Stimulated activated naive CD4-positive, alpha-beta T cell (primary cell): Measurements from ENCODE around the gene GDPD5.

ENCODE experiments used
- DNase-seq, 6 experiments: peaks; one replicate each; lab custom pipeline; 2025; lab: John Stamatoyannopoulos, UW

Gene GDPD5

DNA sequence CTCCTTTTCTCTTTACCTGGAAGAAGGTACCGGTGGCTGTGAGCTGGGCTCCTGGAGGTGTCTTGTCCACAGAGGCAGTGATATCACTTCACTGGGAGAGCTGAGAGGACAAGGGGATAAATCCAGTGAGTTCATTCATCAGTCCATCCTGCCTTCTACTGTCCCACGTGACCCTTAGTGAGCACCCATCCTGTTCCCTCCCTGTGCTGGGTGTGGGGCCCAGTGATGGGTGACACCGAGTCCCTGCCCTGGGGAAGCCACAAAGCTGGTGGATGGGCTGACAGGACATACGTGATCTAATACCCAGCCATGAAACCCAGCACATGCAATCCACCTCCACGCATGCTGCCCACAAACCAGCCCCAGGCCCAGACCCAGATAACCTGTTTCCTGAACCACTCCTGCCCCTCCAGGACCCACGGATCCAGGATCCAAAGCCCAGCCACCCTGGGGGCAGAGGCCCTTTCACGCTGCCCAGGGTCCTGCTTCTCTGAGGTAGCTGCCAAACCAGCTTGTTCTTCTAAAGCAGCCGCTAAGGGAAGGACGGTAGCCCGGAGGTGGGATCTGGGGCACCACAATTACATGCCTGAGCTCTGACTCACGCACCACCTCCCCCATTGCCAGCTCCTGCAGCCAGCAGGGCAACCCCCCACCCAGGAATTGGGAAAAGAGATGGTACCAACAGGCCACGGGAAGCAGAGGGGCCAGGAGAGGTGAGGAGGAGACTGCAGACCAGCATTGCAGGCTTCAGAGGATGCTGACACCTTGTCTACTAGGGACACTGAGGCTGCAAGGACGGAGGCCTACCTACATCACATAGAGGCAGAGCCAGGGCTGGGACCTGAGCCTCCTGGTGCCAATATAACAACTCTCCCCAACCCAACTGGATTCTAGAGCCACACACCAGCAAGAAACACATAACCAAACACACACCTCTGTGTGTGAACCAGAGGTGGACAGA, 35.2 kb downstream of the GDPD5 start:
- DNase-seq = no peak

DNA sequence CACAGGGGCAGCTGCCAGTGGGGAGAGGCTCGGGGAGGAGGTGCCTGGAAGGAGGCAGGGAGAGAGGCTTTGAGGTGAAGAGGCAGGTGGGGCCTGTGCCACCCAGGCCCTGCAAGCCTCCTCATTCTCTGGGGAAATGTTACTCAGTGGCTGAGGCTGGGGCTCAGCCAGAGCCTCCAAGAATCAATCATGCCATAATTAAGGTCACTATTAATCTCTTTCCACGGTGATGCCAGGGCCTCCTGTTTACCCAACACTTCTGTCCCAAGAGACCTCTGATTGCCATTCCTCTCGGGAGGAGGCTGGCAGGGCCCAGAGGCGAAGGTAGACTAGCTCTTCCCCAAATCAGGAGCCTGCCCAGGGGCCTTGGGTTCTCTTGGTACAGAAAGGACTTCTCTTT, 38.4 kb downstream of the GDPD5 start:
- no peak for DNase-seq

GRCh38 chr11:75485742-75486141, 40.0 kb downstream of the GDPD5 start:
- no peak for DNase-seq

DNA sequence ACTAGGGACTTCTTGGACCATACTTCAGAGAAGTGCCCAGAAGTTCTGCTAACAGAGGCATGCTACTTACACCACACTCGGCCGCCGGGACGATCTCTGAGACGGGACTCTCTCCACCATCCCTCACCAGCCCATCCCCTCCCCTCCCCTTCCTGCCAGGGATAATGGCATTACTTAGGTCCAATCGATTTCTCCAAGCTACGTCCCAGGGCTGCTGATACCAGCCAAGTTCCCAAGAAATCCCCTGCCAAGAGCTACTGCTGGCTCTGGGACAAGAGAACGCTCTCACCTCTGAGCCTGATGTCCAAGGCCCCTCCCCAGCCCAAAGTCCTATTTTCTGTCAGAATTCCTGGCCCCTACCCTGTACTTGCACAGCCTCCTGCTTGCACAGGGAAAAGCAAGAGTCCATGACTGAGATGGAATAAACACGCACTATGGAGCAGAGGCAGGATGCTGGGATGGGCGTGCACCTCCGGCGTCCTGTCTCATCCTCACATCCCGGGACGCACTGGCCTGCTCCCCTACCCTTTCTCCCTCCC, 42.7 kb downstream of the GDPD5 start:
- DNase-seq = no peak

DNA sequence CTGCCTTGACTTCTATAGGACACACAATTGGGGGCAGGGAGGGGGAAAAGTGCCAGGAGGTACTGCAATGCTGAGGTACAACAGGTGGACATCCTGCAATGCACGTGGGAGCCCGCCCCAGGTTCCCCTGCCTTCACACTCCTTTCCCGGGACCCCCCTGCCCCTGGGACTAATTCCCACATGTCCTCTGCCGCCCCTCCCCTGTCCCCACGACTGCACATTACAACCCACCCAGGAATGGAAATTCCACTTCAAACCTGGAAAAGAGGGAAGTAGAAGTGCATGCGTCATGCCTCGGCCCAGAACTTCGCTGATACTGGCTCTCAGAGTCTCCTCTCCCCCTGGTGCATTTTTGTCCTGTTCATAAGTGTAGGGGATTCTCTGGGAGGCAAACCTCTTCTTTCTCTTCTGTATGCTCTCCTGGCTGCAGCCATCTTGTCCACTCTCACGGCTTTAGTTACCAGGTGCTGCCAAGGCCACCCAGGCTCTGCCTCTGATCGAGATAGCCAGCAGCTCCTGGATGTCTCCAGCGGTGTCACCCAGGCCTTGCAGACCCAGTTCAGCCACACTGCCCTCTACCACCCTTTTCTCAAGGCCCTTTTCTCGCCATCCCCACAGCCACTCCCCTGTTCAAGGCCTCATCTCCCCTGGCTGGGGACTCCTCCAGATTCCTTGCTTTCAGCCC, 43.7 kb downstream of the GDPD5 start:
- DNase-seq = no peak

GRCh38 chr11:75481223-75481921, 44.4 kb downstream of the GDPD5 start:
- DNase-seq = no peak

- DNase-seq = no peak
These were observed 45.3 kb downstream of the GDPD5 start for GRCh38 chr11:75480185-75481175.

GRCh38 chr11:75479597-75480145, 46.1 kb downstream of the GDPD5 start:
- no peak for DNase-seq

- no peak for DNase-seq
These were observed 46.8 kb downstream of the GDPD5 start for GRCh38 chr11:75478783-75479596.

DNA sequence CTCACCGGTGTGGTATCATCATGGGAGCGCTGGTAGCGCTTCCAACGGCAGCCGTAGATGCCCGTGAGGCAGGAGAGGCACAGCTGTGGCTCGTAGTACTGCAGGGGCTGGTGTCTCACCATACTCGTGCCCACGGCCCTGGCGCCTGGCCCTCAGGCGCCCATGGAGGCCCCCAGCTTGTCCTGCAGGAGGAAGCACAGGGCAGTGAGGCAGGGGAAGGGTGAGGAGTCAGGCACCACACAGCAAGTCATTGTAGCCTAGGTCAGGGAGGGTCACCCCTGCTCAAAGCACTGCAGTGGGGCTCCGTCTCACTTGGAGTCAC, 48.2 kb downstream of the GDPD5 start:
- DNase-seq = no peak

DNA sequence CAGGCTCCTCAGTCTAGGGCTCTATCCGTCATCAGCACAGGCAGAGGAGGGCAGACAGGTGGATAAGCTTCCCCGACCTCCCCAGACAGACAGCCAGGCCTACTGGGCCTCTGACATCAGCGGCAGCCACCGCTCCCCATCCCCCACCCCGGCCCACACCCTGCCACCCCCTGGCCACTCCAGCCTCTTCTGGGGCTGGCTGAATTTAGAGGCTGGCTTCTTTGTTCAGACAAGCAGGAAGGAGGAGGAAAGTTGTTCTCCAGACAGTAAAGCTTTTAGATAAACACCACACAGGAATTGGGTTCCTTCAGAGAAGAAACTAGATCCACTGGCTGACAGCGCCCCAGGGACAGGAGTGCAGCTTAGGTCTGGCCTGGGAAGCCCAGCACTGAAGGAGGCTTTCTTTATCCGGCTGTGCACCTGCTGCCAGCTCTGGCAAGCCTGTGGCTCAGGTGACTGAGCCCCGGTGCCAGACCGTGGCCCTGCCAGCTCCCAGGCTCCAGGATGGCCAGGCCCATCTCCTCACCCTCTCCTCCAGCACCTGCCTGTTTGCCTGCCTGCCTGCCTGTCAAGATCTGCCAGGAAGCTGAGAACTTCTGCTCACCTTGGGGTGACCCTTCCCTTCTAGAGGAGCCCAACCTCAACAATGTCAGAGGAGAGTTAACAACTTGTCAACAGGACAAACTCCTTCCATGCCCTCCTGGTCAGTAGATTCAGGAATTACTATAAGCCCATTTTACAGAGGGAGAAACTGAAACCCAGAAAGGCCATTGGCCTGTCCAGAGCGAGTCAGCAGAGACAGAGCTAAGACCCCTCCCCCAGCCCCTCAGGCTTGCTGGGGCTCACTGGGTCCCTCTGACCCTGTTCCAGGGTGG, 48.8 kb downstream of the GDPD5 start:
- DNase-seq = no peak

GRCh38 chr11:75475767-75476650, 49.7 kb downstream of the GDPD5 start:
- DNase-seq = no peak

DNA sequence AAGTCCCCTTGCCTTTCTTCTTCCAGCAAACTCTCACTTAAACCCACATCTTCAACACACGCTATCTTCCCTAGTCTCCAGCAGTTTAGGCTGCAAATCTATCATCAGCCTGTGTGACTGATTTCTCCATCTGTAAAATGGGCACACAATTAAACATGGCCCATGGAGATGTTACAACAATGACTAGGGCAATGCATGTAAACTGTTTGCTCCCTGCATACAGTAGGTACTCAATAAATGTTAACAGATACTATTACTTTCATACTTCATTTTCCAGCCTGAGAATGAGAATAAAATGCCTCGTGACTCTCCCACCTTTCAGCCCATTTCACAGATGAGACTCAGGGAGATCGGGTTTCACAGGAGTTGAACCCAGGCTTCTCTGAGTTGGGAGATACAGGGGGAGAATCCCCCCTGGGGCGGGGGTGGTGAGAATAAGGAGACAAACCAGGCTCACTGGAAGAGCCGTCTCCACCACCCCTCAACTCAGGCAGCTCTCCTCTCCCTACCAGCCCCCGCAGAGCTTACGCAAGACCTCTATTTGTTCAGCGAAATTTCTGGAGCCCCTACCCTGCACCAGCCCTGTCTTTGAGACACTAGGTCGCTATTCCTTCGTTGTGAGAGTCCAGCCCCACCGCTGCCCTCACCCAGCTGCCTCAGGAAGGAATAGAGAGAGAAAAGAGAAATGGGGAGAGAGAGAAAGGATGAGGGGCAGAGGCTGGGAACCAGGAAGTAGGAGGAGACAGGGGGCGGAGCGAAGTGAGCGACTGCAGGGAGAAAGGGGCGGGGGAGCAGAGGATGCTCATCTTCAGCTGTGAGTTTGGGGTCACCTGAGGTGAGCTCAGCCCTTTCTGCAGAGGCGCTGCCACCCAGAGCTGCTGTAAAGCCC, 50.6 kb downstream of the GDPD5 start:
- DNase-seq = peak; percentile 20 to 52 (median 43)

GRCh38 chr11:75474240-75474639, 51.5 kb downstream of the GDPD5 start:
- no peak for DNase-seq

GRCh38 chr11:75473684-75474083, 52.1 kb downstream of the GDPD5 start:
- no peak for DNase-seq

GRCh38 chr11:75472081-75472732, 53.5 kb downstream of the GDPD5 start:
- no peak for DNase-seq
